Small intestine (tissue), 7 donors: ENCODE measurements around the gene KLHL14. TPM values are rescaled to one million over a fixed set of nuclear protein-coding genes. Genes with fewer than 3 reads are reported as not detected.
"Not testable (repeated sequence)": the region's sequence is repeated elsewhere in the genome, so short reads cannot be mapped to it uniquely, and the experiment has no call there.

Experiments
- DNase-seq, 2 donors: peaks; one replicate each; pipeline versions ENCODE4 v3.0.0 to v3.0.0-alpha.2; 2013
- FAIRE-seq: peaks from 2 replicates; lab custom pipeline; 2012; peaks lifted over from hg19 to GRCh38; lab: Jason Lieb, UNC
- H3K27ac ChIP-seq, 3 donors: one replicate each; pipeline ENCODE4 v1.5.1; 2013; ENCODE audit warnings: low read length in 2 of 3, mild to moderate bottlenecking in 2 of 3, control low read depth in 1 of 3, inconsistent platforms in 1 of 3, low read depth in 1 of 3, moderate library complexity in 1 of 3
- H3K27me3 ChIP-seq, 3 donors: one replicate each; pipeline ENCODE4 v1.6.1; 2013; ENCODE audit warnings: low read length in 3 of 3, inconsistent platforms in 1 of 3; ENCODE audit not compliant: control insufficient read depth in 3 of 3, insufficient read depth in 3 of 3
- H3K36me3 ChIP-seq, 3 donors: one replicate each; pipeline ENCODE4 v1.6.1; 2013; ENCODE audit warnings: low read length in 3 of 3, inconsistent platforms in 1 of 3, low read depth in 1 of 3, mild to moderate bottlenecking in 1 of 3, moderate library complexity in 1 of 3; ENCODE audit not compliant: control insufficient read depth in 3 of 3, insufficient read depth in 2 of 3
- H3K4me1 ChIP-seq, 3 donors: one replicate each; pipeline ENCODE4 v1.6.1; 2013; ENCODE audit warnings: low read length in 2 of 3, inconsistent platforms in 1 of 3, low read depth in 1 of 3, mild to moderate bottlenecking in 1 of 3, moderate library complexity in 1 of 3; ENCODE audit not compliant: control insufficient read depth in 3 of 3, insufficient read depth in 2 of 3
- H3K4me3 ChIP-seq, 3 donors: one replicate each; pipeline ENCODE4 v1.5.1; 2013; ENCODE audit warnings: low read length in 3 of 3, control low read depth in 1 of 3, inconsistent platforms in 1 of 3, low read depth in 1 of 3, mild to moderate bottlenecking in 1 of 3, moderate library complexity in 1 of 3
- H3K9me3 ChIP-seq, 2 donors: one replicate each; pipeline ENCODE4 v1.6.1; 2013; ENCODE audit warnings: low read depth in 1 of 2, low read length in 1 of 2; ENCODE audit not compliant: control insufficient read depth in 2 of 2, insufficient read depth in 1 of 2
- WGBS, 3 donors: extraction: QIAGEN DNeasy Blood & Tissue Kit; methylation state at CpG; one replicate each; pipeline ENCODE4 v1.1.7; 2013; 5-methylcytosine and 5-hydroxymethylcytosine counted together
- polyA plus RNA-seq, 4 donors: library from polyadenylated mRNA; stranded (reverse) in 3 of 4; unstranded in 1 of 4; fragments of 200-250 nt in 3 of 4; fragments of 120-200 nt in 1 of 4; gene quantifications; one replicate each; pipeline versions ENCODE4 v1.2.1 to v1.2.3, GENCODE V29; 2013
- donor health status: healthy with polysubstance abuse.
- donor health status: control.
- donor health status: control.
- donor health status: Bipolar disorder and iron deficiency.
- donor health status: healthy.

Gene KLHL14
- polyA plus RNA-seq, 4 donors: 0.39 to 0.40 TPM; not detected in 2

DNA sequence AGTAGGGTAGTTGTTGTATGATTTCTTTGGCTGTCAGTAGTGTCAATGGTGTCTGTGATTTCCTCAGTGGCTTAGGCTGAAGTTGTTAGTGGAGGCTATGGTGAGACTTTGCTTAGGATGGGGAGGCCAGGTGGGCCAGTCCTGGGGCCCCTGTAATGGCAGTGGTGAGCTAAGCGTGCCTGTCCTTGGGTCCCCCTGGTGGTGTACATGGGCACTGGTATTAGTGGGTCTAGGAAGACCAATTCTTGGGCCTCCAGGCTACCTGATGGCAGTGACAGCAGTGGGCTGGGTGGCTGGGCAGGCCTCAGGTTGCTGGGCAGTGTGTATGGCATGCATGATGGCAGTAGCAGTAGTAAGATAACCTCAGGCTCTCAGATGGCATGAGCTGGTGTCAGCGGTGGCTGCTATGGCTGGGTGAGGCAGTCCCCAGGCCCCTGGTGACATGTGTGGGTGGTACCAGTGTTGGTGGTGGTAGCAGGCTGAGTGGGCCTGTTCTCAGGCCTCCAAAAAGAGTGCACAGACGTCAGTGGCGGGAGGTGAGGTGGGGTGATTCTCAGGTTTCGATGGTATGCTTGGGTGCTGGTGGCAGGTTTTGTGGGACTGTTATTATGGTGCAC lies 103.2 kb downstream of the KLHL14 start:
- Histone ChIP-seq H3K9me3 (no peaks in the 10 kb centered on the region), H3K4me3 (no peak overlapping the region), H3K4me1 (no peaks in the 10 kb centered on the region), H3K36me3 (no peaks in the 10 kb centered on the region), H3K27ac (no peak overlapping the region), H3K27me3 (no peaks in the 10 kb centered on the region)
- WGBS, 3 donors: 66 to 78% (median 75%) methylated on average over 5 of the region's 5 CpGs
- FAIRE-seq (no peak), DNase-seq (no peak)

GRCh38 chr18:32668956-32669355 lies 103.9 kb downstream of the KLHL14 start:
- WGBS, 3 donors: 96 to 97% (median 97%) methylated on average over 1 of the region's 1 CpG
- Histone ChIP-seq H3K4me3 (no peak overlapping the region), H3K27me3 (no peaks in the 10 kb centered on the region), H3K4me1 (no peaks in the 10 kb centered on the region), H3K9me3 (no peaks in the 10 kb centered on the region), H3K27ac (no peak overlapping the region), H3K36me3 (no peaks in the 10 kb centered on the region)
- FAIRE-seq (no peak), DNase-seq (no peak)

- H3K4me3 ChIP-seq: no peak overlapping the region
- no peaks in the 10 kb centered on the region for H3K4me1 ChIP-seq
- 29 to 45% (median 38%) methylated on average over 2 of the region's 2 CpGs for WGBS, 3 donors
- H3K27ac ChIP-seq: no peak overlapping the region
- no peaks in the 10 kb centered on the region for H3K9me3 ChIP-seq
- FAIRE-seq: no peak
- no peaks in the 10 kb centered on the region for H3K36me3 ChIP-seq
- no peak for DNase-seq
- no peaks in the 10 kb centered on the region for H3K27me3 ChIP-seq
Measured at GRCh38 chr18:32661486-32662299, 111.1 kb downstream of the KLHL14 start.

DNA sequence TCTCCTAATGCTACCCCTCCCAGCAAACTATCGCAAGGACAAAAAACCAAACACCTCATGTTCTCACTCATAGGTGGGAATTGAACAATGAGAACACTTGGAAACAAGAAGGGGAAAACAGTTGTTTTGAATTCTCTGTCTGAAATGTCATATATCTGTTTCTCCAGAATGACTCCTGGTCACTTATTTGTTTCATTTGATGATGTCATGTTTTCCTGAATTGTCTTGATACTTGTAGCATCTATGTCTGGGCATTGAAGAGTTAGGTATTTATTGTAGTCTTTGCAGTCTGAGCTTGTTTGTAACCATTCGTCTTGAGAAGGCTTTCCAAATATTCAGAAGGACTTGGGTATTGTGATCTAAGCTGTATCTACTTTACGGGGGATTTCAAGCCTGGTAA lies 118.3 kb downstream of the KLHL14 start:
- not testable (repeated sequence) for FAIRE-seq

GRCh38 chr18:32637659-32638058 lies 135.2 kb downstream of the KLHL14 start:
- not testable (repeated sequence) for H3K4me3 ChIP-seq

More for the DNA sequence above, 118.3 kb downstream of the KLHL14 start:
- not testable (repeated sequence) for H3K9me3 ChIP-seq, H3K27ac ChIP-seq, H3K36me3 ChIP-seq, H3K27me3 ChIP-seq, H3K4me3 ChIP-seq, DNase-seq, H3K4me1 ChIP-seq
- WGBS, 3 donors: 92 to 93% (median 93%) methylated on average over 3 of the region's 3 CpGs

DNA sequence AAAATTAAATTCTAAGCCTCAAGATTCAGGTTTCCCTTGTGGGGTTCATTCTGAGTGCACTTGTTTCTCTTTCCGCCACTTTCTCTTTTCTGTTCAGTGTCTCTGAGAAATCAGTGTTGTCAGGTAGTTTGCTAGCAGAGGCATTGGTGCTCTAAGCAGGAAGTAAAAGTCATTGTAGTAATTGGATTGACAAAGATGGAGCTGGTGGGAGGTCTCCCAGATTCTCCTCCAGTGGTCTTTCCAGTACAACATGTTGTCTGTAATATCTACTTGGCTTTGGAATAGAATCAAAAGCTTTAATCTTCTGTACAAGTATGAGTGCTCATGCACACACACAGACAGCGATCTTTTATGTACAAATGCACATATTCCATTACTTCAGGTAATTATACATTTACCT lies 135.6 kb downstream of the KLHL14 start:
- Histone ChIP-seq H3K9me3 (no peaks in the 10 kb centered on the region), H3K36me3 (no peaks in the 10 kb centered on the region), H3K27me3 (no peaks in the 10 kb centered on the region), H3K4me3 (no peak overlapping the region), H3K4me1 (no peaks in the 10 kb centered on the region), H3K27ac (no peak overlapping the region)
- DNase-seq (no peak), FAIRE-seq (no peak)
- WGBS, 3 donors: 87 to 89% (median 88%) methylated on average over 2 of the region's 2 CpGs

More at GRCh38 chr18:32637659-32638058, 135.2 kb downstream of the KLHL14 start:
- not testable (repeated sequence) for H3K27ac ChIP-seq, H3K9me3 ChIP-seq, FAIRE-seq, H3K4me1 ChIP-seq, H3K36me3 ChIP-seq, DNase-seq, H3K27me3 ChIP-seq
- 88 to 100% (median 92%) methylated on average over 1 of the region's 1 CpG for WGBS, 3 donors

GRCh38 chr18:32634876-32635431 lies 137.9 kb downstream of the KLHL14 start:
- no peaks in the 10 kb centered on the region for H3K36me3 ChIP-seq
- WGBS, 3 donors: 83 to 90% (median 87%) methylated on average over 5 of the region's 5 CpGs
- H3K4me1 ChIP-seq: no peaks in the 10 kb centered on the region
- H3K9me3 ChIP-seq: no peaks in the 10 kb centered on the region
- no peak overlapping the region for H3K4me3 ChIP-seq
- DNase-seq (no peak), FAIRE-seq (no peak)
- H3K27me3 ChIP-seq: no peaks in the 10 kb centered on the region
- H3K27ac ChIP-seq: no peak overlapping the region

DNA sequence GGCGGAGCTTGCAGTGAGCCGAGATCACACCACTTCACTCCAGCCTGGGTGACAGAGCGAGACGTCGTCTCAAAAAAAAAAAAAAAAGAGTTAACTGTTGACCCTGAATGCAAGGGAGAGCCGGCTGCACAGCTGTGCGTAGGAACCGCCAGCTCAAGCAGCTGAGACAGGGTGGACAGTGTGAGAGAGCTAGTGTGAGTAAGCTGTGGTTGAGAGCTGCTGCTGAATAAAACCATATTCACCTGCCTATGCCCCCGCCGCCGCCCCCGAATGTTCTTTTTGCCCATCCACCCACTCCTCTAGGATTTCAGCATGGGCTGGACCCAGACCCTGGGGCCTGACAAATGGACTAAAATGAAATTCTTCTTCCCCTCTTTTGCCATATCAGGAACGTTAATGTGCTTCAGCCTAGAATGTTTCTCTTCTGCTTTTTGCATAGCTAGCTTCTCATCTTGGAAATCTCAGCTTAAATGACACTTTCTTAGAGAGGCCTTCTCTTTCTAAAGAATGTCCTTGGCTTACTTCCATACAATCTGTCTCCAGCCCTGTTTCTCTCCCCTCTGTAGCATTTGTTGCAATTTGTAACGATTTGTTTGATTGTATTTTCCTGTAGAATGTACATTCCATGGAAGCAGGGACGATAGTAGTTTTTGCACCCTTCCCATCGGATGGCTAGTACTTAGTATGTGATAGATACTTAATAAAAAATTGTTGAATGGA lies 142.7 kb downstream of the KLHL14 start:
- 71 to 80% (median 77%) methylated on average over 14 to 16 of the region's 16 CpGs for WGBS, 3 donors
- DNase-seq (no peak), FAIRE-seq (no peak)
- Histone ChIP-seq H3K9me3 (no peaks in the 10 kb centered on the region), H3K36me3 (no peaks in the 10 kb centered on the region), H3K4me3 (no peak overlapping the region), H3K4me1 (no peaks in the 10 kb centered on the region), H3K27ac (no peak overlapping the region), H3K27me3 (no peaks in the 10 kb centered on the region)
